ENCODE data around the gene SPRR5. TPM values are rescaled to one million over a fixed set of nuclear protein-coding genes. Genes with fewer than 3 reads are reported as not detected.
A peak's percentile ranks its signal among the peaks of the same experiment; 100 is the strongest.

The SPRR5 gene
- total and polyA plus RNA-seq, 2 of the 8 experiments (the other 6 are each of a cell fraction or from before 2014, with no cell fraction given): not detected

- no peak overlapping the region for H3K4me2 ChIP-seq (ENCODE audit: insufficient read depth in 1 of 2, low read depth in 2 of 2, low read length in 2 of 2)
- H3K23ac ChIP-seq (ENCODE audit: insufficient read length): no peak overlapping the region
- WGBS, 2 experiments (ENCODE audit: extremely low coverage in 1 of 2, insufficient coverage in 1 of 2, insufficient read length in 1 of 2, insufficient replicate concordance in 2 of 2, low coverage in 1 of 2, low lambda C conversion rate in 2 of 2, missing lambda C conversion rate in 1 of 2): 95% methylated on average over 4 of the region's 4 CpGs; no CpG with 5 or more reads in 1 of the 2 experiments
- no peak overlapping the region for H4K91ac ChIP-seq (replicated peaks; ENCODE audit: insufficient read length, low read length)
- DNase-seq (ENCODE audit: low read depth in 1 of 2, low spot score in 2 of 2) (peak in 1 of 2 experiments; percentile 3), FAIRE-seq (no peak)
- no peak overlapping the region for H3K14ac ChIP-seq (ENCODE audit: insufficient read length)
- no peak overlapping the region for H3K27ac ChIP-seq (ENCODE audit: low read depth, low read length)
- H3K9me3 ChIP-seq (ENCODE audit: insufficient read depth in 2 of 2, low read depth in 1 of 2, low read length in 1 of 2): peaks cover 0 to 4% of the 10 kb centered on the region in 2 experiments; a peak in 1 of 4 replicates
- no peaks in the 10 kb centered on the region for H4K20me1 ChIP-seq (replicated peaks in 1 of 2; ENCODE audit: control insufficient read depth in 1 of 2, insufficient read depth in 2 of 2, low read length in 2 of 2)
- H3K56ac ChIP-seq (replicated peaks; ENCODE audit: insufficient read length, low read depth, low read length): no peak overlapping the region
- H2AK5ac ChIP-seq (ENCODE audit: low read depth, low read length): no peak overlapping the region
- H3K23me2 ChIP-seq (ENCODE audit: low read depth, low read length): no peaks in the 10 kb centered on the region
- H2AFZ ChIP-seq (ENCODE audit: low read length): no peak overlapping the region
- H3K4me1 ChIP-seq (replicated peaks in 1 of 4; ENCODE audit: control insufficient read depth in 3 of 4, insufficient read depth in 4 of 4, low read length in 3 of 4): no peaks in the 10 kb centered on the region
- ChIA-PET CTCF (ENCODE audit: partially characterized antibody) (no interaction called here), POLR2A (ENCODE audit: partially characterized antibody) (interaction anchor here (1.4 kb wide), 1 partner anchor 12 kb away, joined by 3 read pairs; the partner anchor contains the start of gene SPRR1A)
- no peaks in the 10 kb centered on the region for H3K36me3 ChIP-seq (ENCODE audit: control insufficient read depth in 2 of 4, insufficient read depth in 4 of 4, low read length in 3 of 4)
- H3K79me2 ChIP-seq (ENCODE audit: control insufficient read depth in 1 of 2, insufficient read depth in 2 of 2, low read length in 2 of 2): no peaks in the 10 kb centered on the region
- H2BK5ac ChIP-seq (ENCODE audit: low read depth, low read length): no peak overlapping the region
- no peak overlapping the region for H2BK20ac ChIP-seq (ENCODE audit: low read length)
- H3K27me3 ChIP-seq (replicated peaks in 1 of 4; ENCODE audit: control insufficient read depth in 3 of 4, extremely low read depth in 1 of 4, insufficient read depth in 3 of 4, low read length in 3 of 4): no peaks in the 10 kb centered on the region; a peak in 1 of 7 replicates
- no peak overlapping the region for H3K4me3 ChIP-seq (ENCODE audit: extremely low read depth in 1 of 4, insufficient read depth in 2 of 4, low read depth in 3 of 4, low read length in 4 of 4)
- H4K5ac ChIP-seq (ENCODE audit: insufficient read length, low read depth, low read length): no peak overlapping the region
- no peak overlapping the region for H2BK15ac ChIP-seq (ENCODE audit: low read length)
- no peaks in the 10 kb centered on the region for H3K79me1 ChIP-seq (ENCODE audit: low read depth, low read length)
- no peak overlapping the region for H3K18ac ChIP-seq (ENCODE audit: extremely low read depth, low read length)
- H3K4ac ChIP-seq (replicated peaks; ENCODE audit: insufficient read length, low read depth, low read length): no peak overlapping the region
- no peak overlapping the region for H2BK120ac ChIP-seq (replicated peaks; ENCODE audit: low read depth, low read length)
- H3K9ac ChIP-seq (replicated peaks in 1 of 4; ENCODE audit: extremely low read depth in 1 of 4, low read depth in 3 of 4, low read length in 3 of 4): no peak overlapping the region
- no peak overlapping the region; the same call in 1 of the 2 replicates for H4K8ac ChIP-seq (ENCODE audit: extremely low read depth, insufficient read depth, low read length)
- TF ChIP-seq TBP (IDR thresholded peaks at IDR 0.05; ENCODE audit: low read depth, low read length) (no peak), SP2 (IDR thresholded peaks at IDR 0.05; ENCODE audit: low read length) (no peak), RAD21 (IDR thresholded peaks at IDR 0.05 in 1 of 2, conservative IDR thresholded peaks at IDR 0.05 in 1 of 2; ENCODE audit: low read depth in 2 of 2, low read length in 2 of 2) (no peak), SAP30 (IDR thresholded peaks at IDR 0.05; ENCODE audit: insufficient read depth, insufficient replicate concordance, low read length) (no peak), TAF1 (IDR thresholded peaks at IDR 0.05; ENCODE audit: low read depth, low read length) (no peak), E2F6 (IDR thresholded peaks at IDR 0.05) (no peak), SIN3A (conservative IDR thresholded peaks at IDR 0.05 in 1 of 2, IDR thresholded peaks at IDR 0.05 in 1 of 2; ENCODE audit: low read depth in 1 of 2, low read length in 2 of 2) (no peak)
- TF ChIP-seq, protein P1, sequence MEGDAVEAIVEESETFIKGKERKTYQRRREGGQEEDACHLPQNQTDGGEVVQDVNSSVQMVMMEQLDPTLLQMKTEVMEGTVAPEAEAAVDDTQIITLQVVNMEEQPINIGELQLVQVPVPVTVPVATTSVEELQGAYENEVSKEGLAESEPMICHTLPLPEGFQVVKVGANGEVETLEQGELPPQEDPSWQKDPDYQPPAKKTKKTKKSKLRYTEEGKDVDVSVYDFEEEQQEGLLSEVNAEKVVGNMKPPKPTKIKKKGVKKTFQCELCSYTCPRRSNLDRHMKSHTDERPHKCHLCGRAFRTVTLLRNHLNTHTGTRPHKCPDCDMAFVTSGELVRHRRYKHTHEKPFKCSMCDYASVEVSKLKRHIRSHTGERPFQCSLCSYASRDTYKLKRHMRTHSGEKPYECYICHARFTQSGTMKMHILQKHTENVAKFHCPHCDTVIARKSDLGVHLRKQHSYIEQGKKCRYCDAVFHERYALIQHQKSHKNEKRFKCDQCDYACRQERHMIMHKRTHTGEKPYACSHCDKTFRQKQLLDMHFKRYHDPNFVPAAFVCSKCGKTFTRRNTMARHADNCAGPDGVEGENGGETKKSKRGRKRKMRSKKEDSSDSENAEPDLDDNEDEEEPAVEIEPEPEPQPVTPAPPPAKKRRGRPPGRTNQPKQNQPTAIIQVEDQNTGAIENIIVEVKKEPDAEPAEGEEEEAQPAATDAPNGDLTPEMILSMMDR (IDR thresholded peaks at IDR 0.05; ENCODE audit: control extremely low read depth in 1 of 3, insufficient read depth in 1 of 3, low read depth in 1 of 3, low read length in 3 of 3): no peak
- H2BK12ac ChIP-seq (ENCODE audit: low read depth, low read length): no peak overlapping the region
Measured at GRCh38 chr1:152972196-152972886, 25.3 kb downstream of the SPRR5 start.

Data from H1 (cell line).